ENCODE data around the gene PCDH19.

The PCDH19 gene

GRCh38 chrX:100373673-100374072 is 36.4 kb downstream of the PCDH19 start (continued):
- TF ChIP-seq CREB5 (CRISPR knock-in tag; IDR thresholded peaks at IDR 0.05; ENCODE audit: low read depth): no peak
- TF ChIP-seq POU6F1 (CRISPR knock-in tag; IDR thresholded peaks at IDR 0.05; ENCODE audit: borderline replicate concordance, low read depth): no peak

GRCh38 chrX:100368167-100368566 is 41.9 kb downstream of the PCDH19 start:
- peak; percentile 84 for ATAC-seq

GRCh38 chrX:100363896-100364295 is 46.2 kb downstream of the PCDH19 start:
- no peak for TF ChIP-seq SNAI2 (CRISPR knock-in tag; IDR thresholded peaks at IDR 0.05)
- TF ChIP-seq ZNF565 (CRISPR knock-in tag; conservative IDR thresholded peaks at IDR 0.05; ENCODE audit: low read depth): no peak
- no peak for TF ChIP-seq CSRNP3 (CRISPR knock-in tag; IDR thresholded peaks at IDR 0.05)
- TF ChIP-seq ZC3H10 (CRISPR knock-in tag; IDR thresholded peaks at IDR 0.05): no peak
- no peak for TF ChIP-seq OSR1 (CRISPR knock-in tag; IDR thresholded peaks at IDR 0.05)
- no peak for TF ChIP-seq TOX (CRISPR knock-in tag; IDR thresholded peaks at IDR 0.05; ENCODE audit: borderline replicate concordance)
- TF ChIP-seq ARNTL (CRISPR knock-in tag; IDR thresholded peaks at IDR 0.05; ENCODE audit: borderline replicate concordance, low read depth): no peak
- TF ChIP-seq ZNF8 (CRISPR knock-in tag; IDR thresholded peaks at IDR 0.05): no peak
- no peak for TF ChIP-seq ESRRG (CRISPR knock-in tag; IDR thresholded peaks at IDR 0.05)
- no peak for TF ChIP-seq POU6F1 (CRISPR knock-in tag; IDR thresholded peaks at IDR 0.05; ENCODE audit: borderline replicate concordance, low read depth)
- no peak for TF ChIP-seq TCF4 (CRISPR knock-in tag; IDR thresholded peaks at IDR 0.05; ENCODE audit: borderline replicate concordance)
- TF ChIP-seq PATZ1 (CRISPR knock-in tag; IDR thresholded peaks at IDR 0.05; ENCODE audit: borderline replicate concordance): no peak
- no peak for TF ChIP-seq BACH2 (CRISPR knock-in tag; IDR thresholded peaks at IDR 0.05; ENCODE audit: borderline replicate concordance)
- TF ChIP-seq TSHZ2 (CRISPR knock-in tag; IDR thresholded peaks at IDR 0.05): no peak
- no peak for TF ChIP-seq CSDC2 (CRISPR knock-in tag; IDR thresholded peaks at IDR 0.05)
- no peak for TF ChIP-seq ISL1 (CRISPR knock-in tag; IDR thresholded peaks at IDR 0.05)
- no peak for TF ChIP-seq RARB (CRISPR knock-in tag; IDR thresholded peaks at IDR 0.05)
- no peak for TF ChIP-seq PPARA (CRISPR knock-in tag; IDR thresholded peaks at IDR 0.05; ENCODE audit: borderline replicate concordance)
- no peak for ATAC-seq

More at GRCh38 chrX:100368167-100368566, 41.9 kb downstream of the PCDH19 start:
- no peak for TF ChIP-seq ZFP30 (CRISPR knock-in tag; IDR thresholded peaks at IDR 0.05)
- TF ChIP-seq ARNTL (CRISPR knock-in tag; IDR thresholded peaks at IDR 0.05; ENCODE audit: borderline replicate concordance, low read depth): no peak
- TF ChIP-seq RARB (CRISPR knock-in tag; IDR thresholded peaks at IDR 0.05): no peak
- TF ChIP-seq TOX (CRISPR knock-in tag; IDR thresholded peaks at IDR 0.05; ENCODE audit: borderline replicate concordance): no peak
